SK-N-SH treated with all-trans-retinoic acid at 6 μM for 48 hours (cell line): ENCODE data around the gene LOXHD1.

Source experiments
- ATAC-seq: fragments of 200-7000 bp; cut with Tn5 transposase; 3 replicates; pipeline ENCODE4 v1.9.1; 2020; ENCODE audit warnings: mild to moderate bottlenecking, moderate library complexity
- BACH2 ChIP-seq: fragments of 250-450 bp; sonication (Bioruptor Pico); IDR thresholded peaks from 2 replicates; pipeline ENCODE4 v1.9.0; 2021; ENCODE audit warnings: mild to moderate bottlenecking, borderline replicate concordance
- CSDC2 ChIP-seq: fragments of 250-450 bp; sonication (Bioruptor Pico); IDR thresholded peaks from 2 replicates; pipeline ENCODE4 v1.5.0; 2020; ENCODE audit warnings: mild to moderate bottlenecking, moderate library complexity
- ESRRG ChIP-seq: fragments of 250-450 bp; sonication (Bioruptor Pico); IDR thresholded peaks from 2 replicates; pipeline ENCODE4 v1.6.1; 2021; ENCODE audit warnings: mild to moderate bottlenecking
- GLIS3 ChIP-seq: fragments of 250-450 bp; sonication (Bioruptor Pico); IDR thresholded peaks from 2 replicates; pipeline ENCODE4 v1.5.0; 2020; ENCODE audit warnings: mild to moderate bottlenecking, moderate library complexity
- ISL1 ChIP-seq: fragments of 250-450 bp; sonication (Bioruptor Pico); IDR thresholded peaks from 2 replicates; pipeline ENCODE4 v2.1.2; 2022; ENCODE audit warnings: mild to moderate bottlenecking, moderate library complexity
- OSR1 ChIP-seq: fragments of 250-450 bp; sonication (Bioruptor Pico); IDR thresholded peaks from 2 replicates; pipeline ENCODE4 v1.8.0; 2022; ENCODE audit warnings: moderate library complexity, mild to moderate bottlenecking, inconsistent platforms
- PPARA ChIP-seq: fragments of 250-450 bp; sonication (Bioruptor Pico); IDR thresholded peaks from 2 replicates; pipeline ENCODE4 v1.5.0; 2020; ENCODE audit warnings: mild to moderate bottlenecking, borderline replicate concordance
- RARB ChIP-seq: fragments of 250-450 bp; sonication (Bioruptor Pico); IDR thresholded peaks from 2 replicates; pipeline ENCODE4 v1.8.0; 2021; ENCODE audit warnings: mild to moderate bottlenecking, moderate library complexity
- SNAI2 ChIP-seq: fragments of 250-450 bp; sonication (Bioruptor Pico); IDR thresholded peaks from 2 replicates; pipeline ENCODE4 v1.5.0; 2020; ENCODE audit warnings: mild to moderate bottlenecking, moderate library complexity
- TCF4 ChIP-seq: fragments of 250-450 bp; sonication (Bioruptor Pico); IDR thresholded peaks from 2 replicates; pipeline ENCODE4 v1.8.0; 2021; ENCODE audit warnings: mild to moderate bottlenecking, moderate library complexity, borderline replicate concordance
- TOX ChIP-seq: fragments of 250-450 bp; sonication (Bioruptor Pico); IDR thresholded peaks from 2 replicates; pipeline ENCODE4 v1.8.0; 2021; ENCODE audit warnings: mild to moderate bottlenecking, moderate library complexity, borderline replicate concordance
- ZFP3 ChIP-seq: fragments of 250-450 bp; sonication (Bioruptor Pico); IDR thresholded peaks from 2 replicates; pipeline ENCODE4 v1.5.0; 2020; ENCODE audit warnings: mild to moderate bottlenecking, moderate library complexity
- ZFP30 ChIP-seq: fragments of 450-650 bp; formaldehyde crosslinking; IDR thresholded peaks from 2 replicates; pipeline ENCODE4 v1.5.0; 2022; ENCODE audit warnings: mild to moderate bottlenecking, moderate library complexity
- ZNF565 ChIP-seq: fragments of 450-650 bp; formaldehyde crosslinking; conservative IDR thresholded peaks from 2 replicates; pipeline ENCODE4 v1.5.0; 2020; ENCODE audit warnings: low read depth, mild to moderate bottlenecking, moderate library complexity
- ZNF70 ChIP-seq: fragments of 450-650 bp; formaldehyde crosslinking; IDR thresholded peaks from 2 replicates; pipeline ENCODE4 v1.5.0; 2020; ENCODE audit warnings: mild to moderate bottlenecking, moderate library complexity
- ZNF8 ChIP-seq: fragments of 450-650 bp; formaldehyde crosslinking; IDR thresholded peaks from 2 replicates; pipeline ENCODE4 v1.5.0; 2020; ENCODE audit warnings: mild to moderate bottlenecking, moderate library complexity
- TF ChIP-seq, protein P1 (sequence below): fragments of 250-450 bp; sonication (Bioruptor Pico); IDR thresholded peaks from 2 replicates; pipeline ENCODE4 v1.5.0; 2020; ENCODE audit warnings: mild to moderate bottlenecking, moderate library complexity
- TF ChIP-seq, protein P2 (sequence below): fragments of 250-450 bp; sonication (Bioruptor Pico); IDR thresholded peaks from 2 replicates; pipeline ENCODE4 v1.5.1; 2021; ENCODE audit warnings: mild to moderate bottlenecking, moderate library complexity
- TF ChIP-seq, protein P3 (sequence below): fragments of 250-450 bp; sonication (Bioruptor Pico); IDR thresholded peaks from 2 replicates; pipeline ENCODE4 v1.8.0; 2021; ENCODE audit warnings: low read depth, mild to moderate bottlenecking, moderate library complexity, borderline replicate concordance
- TF ChIP-seq, protein P4 (sequence below): fragments of 250-450 bp; sonication (Bioruptor Pico); IDR thresholded peaks from 2 replicates; pipeline ENCODE4 v1.5.1; 2020; ENCODE audit warnings: low read depth, mild to moderate bottlenecking, moderate library complexity

The LOXHD1 gene

DNA sequence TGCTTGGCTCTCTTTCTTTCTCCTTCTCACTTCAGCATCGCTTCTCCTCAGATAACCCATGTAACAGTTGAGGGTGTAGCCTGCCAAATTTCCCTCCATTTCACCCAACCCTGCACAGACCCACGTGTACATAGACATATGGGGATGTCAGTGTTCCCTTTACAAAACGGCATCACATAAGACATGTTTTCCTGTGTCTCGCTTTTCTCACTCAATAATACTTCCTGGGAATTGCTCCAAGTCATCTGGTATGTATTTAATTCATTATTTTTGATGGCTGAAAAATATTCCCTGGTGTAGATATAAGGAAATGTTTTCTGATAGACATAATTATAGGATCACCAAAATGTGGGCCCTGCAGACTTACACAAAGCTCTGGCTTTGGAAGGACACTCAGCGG lies 176.8 kb downstream of the LOXHD1 start:
- TF ChIP-seq TCF4 (0 out of 2 replicates have a peak, but pooled peaks have one; percentile 34), GLIS3 (CRISPR knock-in tag) (no peak)
- peak; percentile 65 for ATAC-seq

DNA sequence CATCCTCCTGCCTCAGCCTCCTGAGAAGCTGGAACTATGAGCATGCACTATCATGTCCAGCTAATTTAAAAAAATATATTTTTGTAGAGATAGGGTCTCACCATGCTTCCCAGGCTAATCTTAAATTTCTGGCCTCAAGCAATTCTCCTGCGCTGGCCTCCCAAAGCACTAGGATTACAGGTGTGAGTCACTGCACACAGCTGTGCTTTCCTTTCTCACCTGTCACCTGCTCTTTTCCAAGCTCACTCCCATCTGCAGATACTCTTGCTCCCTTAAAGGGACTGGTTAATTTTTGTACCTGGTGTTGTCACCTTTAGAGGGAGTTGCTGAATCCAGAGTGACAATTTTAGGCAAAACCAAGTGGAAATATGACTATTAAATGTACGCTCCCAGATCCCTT lies 178.2 kb downstream of the LOXHD1 start:
- ATAC-seq, result no peak

DNA sequence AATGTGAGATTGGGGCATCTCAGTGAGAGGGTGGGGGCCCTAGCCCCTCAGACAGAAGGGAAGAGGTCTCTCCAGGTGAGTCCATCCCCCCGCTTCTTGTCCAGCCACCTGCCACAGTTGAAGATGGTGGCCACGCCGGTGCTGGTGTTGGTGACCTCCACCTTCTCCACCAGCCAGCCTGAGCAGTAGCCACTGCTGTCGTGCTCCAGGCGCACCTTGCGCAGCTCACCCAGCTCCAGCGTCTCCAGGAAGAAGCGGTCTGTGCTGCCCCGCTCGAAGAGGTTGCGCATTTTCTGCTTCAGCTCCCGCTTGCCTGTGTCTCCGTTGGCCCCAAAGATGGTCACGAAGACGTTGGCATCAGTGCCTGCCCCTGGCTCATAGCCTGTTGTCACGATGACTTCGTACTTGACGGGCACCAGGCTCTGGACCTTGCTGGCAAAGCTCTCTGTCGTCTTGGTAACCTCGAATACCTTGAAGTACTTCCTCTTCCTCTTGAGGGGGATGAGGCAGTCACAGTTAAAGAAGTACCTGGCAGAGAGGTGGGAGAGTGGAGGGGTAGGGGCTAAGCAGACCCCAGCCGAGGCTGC lies 179.5 kb downstream of the LOXHD1 start:
- no peak for TF ChIP-seq ZFP3 (CRISPR knock-in tag)
- TF ChIP-seq ZNF565 (CRISPR knock-in tag), result no peak
- TF ChIP-seq PPARA, result no peak
- TF ChIP-seq BACH2 (CRISPR knock-in tag), result no peak
- no peak for ATAC-seq

More for the DNA sequence above, 178.2 kb downstream of the LOXHD1 start:
- TF ChIP-seq ZNF8 (CRISPR knock-in tag), result no peak
- no peak for TF ChIP-seq ZFP30 (CRISPR knock-in tag)
- no peak for TF ChIP-seq ISL1 (CRISPR knock-in tag)
- no peak for TF ChIP-seq ZFP3 (CRISPR knock-in tag)
- TF ChIP-seq TCF4, result no peak
- TF ChIP-seq, protein P1, sequence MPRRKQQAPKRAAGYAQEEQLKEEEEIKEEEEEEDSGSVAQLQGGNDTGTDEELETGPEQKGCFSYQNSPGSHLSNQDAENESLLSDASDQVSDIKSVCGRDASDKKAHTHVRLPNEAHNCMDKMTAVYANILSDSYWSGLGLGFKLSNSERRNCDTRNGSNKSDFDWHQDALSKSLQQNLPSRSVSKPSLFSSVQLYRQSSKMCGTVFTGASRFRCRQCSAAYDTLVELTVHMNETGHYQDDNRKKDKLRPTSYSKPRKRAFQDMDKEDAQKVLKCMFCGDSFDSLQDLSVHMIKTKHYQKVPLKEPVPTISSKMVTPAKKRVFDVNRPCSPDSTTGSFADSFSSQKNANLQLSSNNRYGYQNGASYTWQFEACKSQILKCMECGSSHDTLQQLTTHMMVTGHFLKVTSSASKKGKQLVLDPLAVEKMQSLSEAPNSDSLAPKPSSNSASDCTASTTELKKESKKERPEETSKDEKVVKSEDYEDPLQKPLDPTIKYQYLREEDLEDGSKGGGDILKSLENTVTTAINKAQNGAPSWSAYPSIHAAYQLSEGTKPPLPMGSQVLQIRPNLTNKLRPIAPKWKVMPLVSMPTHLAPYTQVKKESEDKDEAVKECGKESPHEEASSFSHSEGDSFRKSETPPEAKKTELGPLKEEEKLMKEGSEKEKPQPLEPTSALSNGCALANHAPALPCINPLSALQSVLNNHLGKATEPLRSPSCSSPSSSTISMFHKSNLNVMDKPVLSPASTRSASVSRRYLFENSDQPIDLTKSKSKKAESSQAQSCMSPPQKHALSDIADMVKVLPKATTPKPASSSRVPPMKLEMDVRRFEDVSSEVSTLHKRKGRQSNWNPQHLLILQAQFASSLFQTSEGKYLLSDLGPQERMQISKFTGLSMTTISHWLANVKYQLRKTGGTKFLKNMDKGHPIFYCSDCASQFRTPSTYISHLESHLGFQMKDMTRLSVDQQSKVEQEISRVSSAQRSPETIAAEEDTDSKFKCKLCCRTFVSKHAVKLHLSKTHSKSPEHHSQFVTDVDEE (CRISPR knock-in tag), result no peak
- no peak for TF ChIP-seq ZNF565 (CRISPR knock-in tag)
- TF ChIP-seq, protein P2, sequence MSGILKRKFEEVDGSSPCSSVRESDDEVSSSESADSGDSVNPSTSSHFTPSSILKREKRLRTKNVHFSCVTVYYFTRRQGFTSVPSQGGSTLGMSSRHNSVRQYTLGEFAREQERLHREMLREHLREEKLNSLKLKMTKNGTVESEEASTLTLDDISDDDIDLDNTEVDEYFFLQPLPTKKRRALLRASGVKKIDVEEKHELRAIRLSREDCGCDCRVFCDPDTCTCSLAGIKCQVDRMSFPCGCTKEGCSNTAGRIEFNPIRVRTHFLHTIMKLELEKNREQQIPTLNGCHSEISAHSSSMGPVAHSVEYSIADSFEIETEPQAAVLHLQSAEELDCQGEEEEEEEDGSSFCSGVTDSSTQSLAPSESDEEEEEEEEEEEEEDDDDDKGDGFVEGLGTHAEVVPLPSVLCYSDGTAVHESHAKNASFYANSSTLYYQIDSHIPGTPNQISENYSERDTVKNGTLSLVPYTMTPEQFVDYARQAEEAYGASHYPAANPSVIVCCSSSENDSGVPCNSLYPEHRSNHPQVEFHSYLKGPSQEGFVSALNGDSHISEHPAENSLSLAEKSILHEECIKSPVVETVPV (CRISPR knock-in tag), result no peak
- no peak for TF ChIP-seq ZNF70 (CRISPR knock-in tag)
- no peak for TF ChIP-seq ESRRG (CRISPR knock-in tag)
- no peak for TF ChIP-seq SNAI2 (CRISPR knock-in tag)
- TF ChIP-seq, protein P3, sequence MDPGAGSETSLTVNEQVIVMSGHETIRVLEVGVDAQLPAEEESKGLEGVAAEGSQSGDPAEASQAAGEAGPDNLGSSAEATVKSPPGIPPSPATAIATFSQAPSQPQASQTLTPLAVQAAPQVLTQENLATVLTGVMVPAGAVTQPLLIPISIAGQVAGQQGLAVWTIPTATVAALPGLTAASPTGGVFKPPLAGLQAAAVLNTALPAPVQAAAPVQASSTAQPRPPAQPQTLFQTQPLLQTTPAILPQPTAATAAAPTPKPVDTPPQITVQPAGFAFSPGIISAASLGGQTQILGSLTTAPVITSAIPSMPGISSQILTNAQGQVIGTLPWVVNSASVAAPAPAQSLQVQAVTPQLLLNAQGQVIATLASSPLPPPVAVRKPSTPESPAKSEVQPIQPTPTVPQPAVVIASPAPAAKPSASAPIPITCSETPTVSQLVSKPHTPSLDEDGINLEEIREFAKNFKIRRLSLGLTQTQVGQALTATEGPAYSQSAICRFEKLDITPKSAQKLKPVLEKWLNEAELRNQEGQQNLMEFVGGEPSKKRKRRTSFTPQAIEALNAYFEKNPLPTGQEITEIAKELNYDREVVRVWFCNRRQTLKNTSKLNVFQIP (CRISPR knock-in tag), result no peak

DNA sequence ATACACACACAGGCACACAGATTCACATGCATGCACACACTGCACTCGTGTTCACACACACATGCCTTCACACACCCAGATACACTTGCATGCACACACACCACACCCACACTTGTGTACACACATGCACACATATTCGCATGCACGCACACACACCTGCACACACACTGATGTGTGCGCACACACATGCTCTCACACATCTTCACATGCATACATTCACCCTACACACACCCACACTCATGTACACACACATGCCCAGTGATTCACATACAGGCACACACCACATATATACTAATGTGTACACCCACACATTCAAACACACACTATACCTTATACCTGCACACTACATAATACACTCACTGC lies 181.6 kb downstream of the LOXHD1 start:
- TF ChIP-seq OSR1 (CRISPR knock-in tag), result no peak
- TF ChIP-seq CSDC2 (CRISPR knock-in tag), result no peak
- TF ChIP-seq ZNF565 (CRISPR knock-in tag), result no peak
- TF ChIP-seq, protein P4, sequence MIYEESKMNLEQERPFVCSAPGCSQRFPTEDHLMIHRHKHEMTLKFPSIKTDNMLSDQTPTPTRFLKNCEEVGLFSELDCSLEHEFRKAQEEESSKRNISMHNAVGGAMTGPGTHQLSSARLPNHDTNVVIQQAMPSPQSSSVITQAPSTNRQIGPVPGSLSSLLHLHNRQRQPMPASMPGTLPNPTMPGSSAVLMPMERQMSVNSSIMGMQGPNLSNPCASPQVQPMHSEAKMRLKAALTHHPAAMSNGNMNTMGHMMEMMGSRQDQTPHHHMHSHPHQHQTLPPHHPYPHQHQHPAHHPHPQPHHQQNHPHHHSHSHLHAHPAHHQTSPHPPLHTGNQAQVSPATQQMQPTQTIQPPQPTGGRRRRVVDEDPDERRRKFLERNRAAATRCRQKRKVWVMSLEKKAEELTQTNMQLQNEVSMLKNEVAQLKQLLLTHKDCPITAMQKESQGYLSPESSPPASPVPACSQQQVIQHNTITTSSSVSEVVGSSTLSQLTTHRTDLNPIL (CRISPR knock-in tag), result no peak
- TF ChIP-seq ZNF8 (CRISPR knock-in tag), result no peak
- TF ChIP-seq, protein P2 (CRISPR knock-in tag), result no peak
- TF ChIP-seq ZFP30 (CRISPR knock-in tag), result no peak
- no peak for TF ChIP-seq RARB
- TF ChIP-seq ISL1 (CRISPR knock-in tag), result no peak
- TF ChIP-seq GLIS3 (CRISPR knock-in tag), result no peak
- no peak for TF ChIP-seq TCF4
- no peak for TF ChIP-seq SNAI2 (CRISPR knock-in tag)
- no peak for TF ChIP-seq TOX (CRISPR knock-in tag)
- TF ChIP-seq, protein P1 (CRISPR knock-in tag), result no peak
- no peak for TF ChIP-seq ESRRG (CRISPR knock-in tag)
- no peak for ATAC-seq
